ENCODE measurements around the gene PPP1R14B. TPM values are rescaled to one million over a fixed set of nuclear protein-coding genes. Genes with fewer than 3 reads are reported as not detected.

PPP1R14B gene
- total and polyA plus RNA-seq, 2 of the 13 experiments (the other 11 are each of a cell fraction or from before 2014, with no cell fraction given): 110 to 148 TPM

DNA sequence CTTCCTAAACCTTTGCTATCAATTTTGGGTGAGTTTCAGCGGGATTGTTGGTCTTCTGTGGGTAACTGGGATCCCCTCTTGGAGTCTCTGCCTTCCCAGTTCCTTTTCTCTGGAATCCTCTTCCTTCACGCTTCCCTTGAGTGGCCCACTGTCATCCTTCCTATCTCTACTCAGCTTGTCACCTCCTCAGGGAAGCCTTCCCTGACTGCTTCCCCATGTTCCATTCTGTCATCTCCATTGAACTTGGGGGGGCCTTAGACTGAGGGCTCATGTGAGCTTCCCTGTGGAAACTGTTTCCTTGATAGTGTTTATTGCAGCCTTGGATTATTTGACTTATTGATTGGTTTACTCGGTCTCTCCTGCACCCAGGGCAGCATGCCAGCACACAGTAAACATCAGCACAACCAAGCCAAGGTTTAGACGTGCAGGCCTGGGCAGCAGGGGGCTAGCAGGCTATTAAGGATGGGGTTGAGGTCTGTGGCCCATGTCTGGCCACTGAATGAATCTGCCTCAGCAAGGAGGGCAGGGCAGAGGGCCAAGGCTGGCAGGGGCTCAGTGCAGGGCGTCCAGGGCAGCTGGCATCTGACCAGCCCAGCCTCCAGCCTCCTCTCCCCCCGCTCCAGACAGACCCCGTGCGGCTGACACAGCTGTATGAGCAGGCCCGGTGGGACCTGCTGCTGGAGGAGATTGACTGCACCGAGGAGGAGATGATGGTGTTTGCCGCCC is 28.0 kb downstream of the PPP1R14B start (continued):
- TF ChIP-seq ZNF33A (CRISPR knock-in tag; IDR thresholded peaks at IDR 0.05; ENCODE audit: borderline replicate concordance) (no peak), DPF2 (CRISPR knock-in tag; IDR thresholded peaks at IDR 0.05; ENCODE audit: borderline replicate concordance, low read depth) (no peak), MBD4 (IDR thresholded peaks at IDR 0.05; ENCODE audit: borderline replicate concordance, low read length) (no peak), ZBTB7A (CRISPR knock-in tag; IDR thresholded peaks at IDR 0.05) (no peak), ZNF230 (CRISPR knock-in tag; IDR thresholded peaks at IDR 0.05) (no peak), NFE2L2 (IDR thresholded peaks at IDR 0.05; ENCODE audit: low read length) (no peak), SALL2 (CRISPR knock-in tag; IDR thresholded peaks at IDR 0.05) (no peak), FOXA3 (CRISPR knock-in tag; IDR thresholded peaks at IDR 0.05) (peak; percentile 79), ZNF75D (CRISPR knock-in tag; IDR thresholded peaks at IDR 0.05; ENCODE audit: borderline replicate concordance) (no peak), JUNB (CRISPR knock-in tag; IDR thresholded peaks at IDR 0.05; ENCODE audit: borderline replicate concordance) (no peak), AGO1 (IDR thresholded peaks at IDR 0.05; ENCODE audit: low read depth, low read length, poor library complexity, severe bottlenecking) (no peak), ZNF224 (CRISPR knock-in tag; IDR thresholded peaks at IDR 0.05) (no peak), BRCA1 (CRISPR knock-in tag; IDR thresholded peaks at IDR 0.05) (no peak), ZNF501 (CRISPR knock-in tag; IDR thresholded peaks at IDR 0.05) (no peak)
- TF ChIP-seq, protein P1, sequence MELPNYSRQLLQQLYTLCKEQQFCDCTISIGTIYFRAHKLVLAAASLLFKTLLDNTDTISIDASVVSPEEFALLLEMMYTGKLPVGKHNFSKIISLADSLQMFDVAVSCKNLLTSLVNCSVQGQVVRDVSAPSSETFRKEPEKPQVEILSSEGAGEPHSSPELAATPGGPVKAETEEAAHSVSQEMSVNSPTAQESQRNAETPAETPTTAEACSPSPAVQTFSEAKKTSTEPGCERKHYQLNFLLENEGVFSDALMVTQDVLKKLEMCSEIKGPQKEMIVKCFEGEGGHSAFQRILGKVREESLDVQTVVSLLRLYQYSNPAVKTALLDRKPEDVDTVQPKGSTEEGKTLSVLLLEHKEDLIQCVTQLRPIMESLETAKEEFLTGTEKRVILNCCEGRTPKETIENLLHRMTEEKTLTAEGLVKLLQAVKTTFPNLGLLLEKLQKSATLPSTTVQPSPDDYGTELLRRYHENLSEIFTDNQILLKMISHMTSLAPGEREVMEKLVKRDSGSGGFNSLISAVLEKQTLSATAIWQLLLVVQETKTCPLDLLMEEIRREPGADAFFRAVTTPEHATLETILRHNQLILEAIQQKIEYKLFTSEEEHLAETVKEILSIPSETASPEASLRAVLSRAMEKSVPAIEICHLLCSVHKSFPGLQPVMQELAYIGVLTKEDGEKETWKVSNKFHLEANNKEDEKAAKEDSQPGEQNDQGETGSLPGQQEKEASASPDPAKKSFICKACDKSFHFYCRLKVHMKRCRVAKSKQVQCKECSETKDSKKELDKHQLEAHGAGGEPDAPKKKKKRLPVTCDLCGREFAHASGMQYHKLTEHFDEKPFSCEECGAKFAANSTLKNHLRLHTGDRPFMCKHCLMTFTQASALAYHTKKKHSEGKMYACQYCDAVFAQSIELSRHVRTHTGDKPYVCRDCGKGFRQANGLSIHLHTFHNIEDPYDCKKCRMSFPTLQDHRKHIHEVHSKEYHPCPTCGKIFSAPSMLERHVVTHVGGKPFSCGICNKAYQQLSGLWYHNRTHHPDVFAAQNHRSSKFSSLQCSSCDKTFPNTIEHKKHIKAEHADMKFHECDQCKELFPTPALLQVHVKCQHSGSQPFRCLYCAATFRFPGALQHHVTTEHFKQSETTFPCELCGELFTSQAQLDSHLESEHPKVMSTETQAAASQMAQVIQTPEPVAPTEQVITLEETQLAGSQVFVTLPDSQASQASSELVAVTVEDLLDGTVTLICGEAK (IDR thresholded peaks at IDR 0.05): no peak
- TF ChIP-seq, protein P1 (CRISPR knock-in tag; IDR thresholded peaks at IDR 0.05): peak; percentile 18; the same call in 1 of the 2 replicates
- TF ChIP-seq, protein P2, sequence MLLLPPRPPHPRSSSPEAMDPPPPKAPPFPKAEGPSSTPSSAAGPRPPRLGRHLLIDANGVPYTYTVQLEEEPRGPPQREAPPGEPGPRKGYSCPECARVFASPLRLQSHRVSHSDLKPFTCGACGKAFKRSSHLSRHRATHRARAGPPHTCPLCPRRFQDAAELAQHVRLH (CRISPR knock-in tag; IDR thresholded peaks at IDR 0.05; ENCODE audit: borderline replicate concordance, low read depth): no peak
- TF ChIP-seq, protein P3, sequence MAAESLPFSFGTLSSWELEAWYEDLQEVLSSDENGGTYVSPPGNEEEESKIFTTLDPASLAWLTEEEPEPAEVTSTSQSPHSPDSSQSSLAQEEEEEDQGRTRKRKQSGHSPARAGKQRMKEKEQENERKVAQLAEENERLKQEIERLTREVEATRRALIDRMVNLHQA (CRISPR knock-in tag; IDR thresholded peaks at IDR 0.05): no peak

Measured in HepG2 (cell line).